HG03439 (cell line): ENCODE results near the gene NFKBIZ.
"Not testable (repeated sequence)": the region's sequence is repeated elsewhere in the genome, so short reads cannot be mapped to it uniquely, and the experiment has no call there.

Experiments used
- ATAC-seq: cut with Tn5 transposase; IDR thresholded peaks from one replicate; pipeline ENCODE4 v1.9.1; 2021; ENCODE audit warnings: mild to moderate bottlenecking, moderate library complexity; ENCODE audit not compliant: unreplicated experiment

The NFKBIZ gene

DNA sequence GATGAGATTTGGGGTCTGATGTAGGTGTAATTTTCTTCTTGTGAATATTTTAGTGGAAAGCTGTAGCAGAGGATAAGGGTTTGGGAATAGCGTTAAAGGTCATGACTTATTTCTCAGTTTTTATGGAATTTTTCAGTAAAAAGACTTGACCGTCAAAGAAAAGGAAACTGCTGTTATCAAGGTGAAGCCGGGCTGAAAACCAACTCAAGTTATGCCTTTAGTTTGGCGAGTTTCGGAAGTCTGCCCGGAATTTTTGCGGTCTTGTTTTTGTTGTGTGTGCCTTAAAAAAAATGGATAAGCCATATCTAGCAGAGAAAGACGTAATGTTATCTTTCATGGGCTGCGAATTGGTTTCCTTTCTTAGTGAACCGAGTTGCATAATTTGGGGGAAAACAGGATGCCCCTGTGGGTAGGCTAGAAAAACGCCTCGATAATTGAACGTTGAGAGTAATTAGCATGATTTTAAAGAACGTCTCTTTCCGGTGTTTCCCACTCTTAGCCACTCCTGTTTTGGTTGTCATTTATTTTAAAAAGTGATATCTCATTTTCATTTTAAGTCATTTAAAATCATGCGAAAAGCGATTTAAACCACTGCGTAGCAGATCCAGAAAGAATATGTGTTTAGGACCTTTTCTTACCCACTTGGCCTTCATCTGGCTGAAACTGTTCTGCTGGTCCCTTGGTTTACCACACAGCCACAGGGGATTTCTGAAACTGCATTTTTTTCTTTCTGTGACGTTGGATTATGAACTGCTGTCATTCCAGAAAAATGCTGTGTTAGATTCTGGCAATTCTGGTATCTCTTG is 1.1 kb downstream of the NFKBIZ start:
- ATAC-seq = no peak

GRCh38 chr3:101851072-101851770 is 1.9 kb downstream of the NFKBIZ start:
- no peak for ATAC-seq

GRCh38 chr3:101851850-101852714 is 2.8 kb downstream of the NFKBIZ start:
- ATAC-seq = no peak

DNA sequence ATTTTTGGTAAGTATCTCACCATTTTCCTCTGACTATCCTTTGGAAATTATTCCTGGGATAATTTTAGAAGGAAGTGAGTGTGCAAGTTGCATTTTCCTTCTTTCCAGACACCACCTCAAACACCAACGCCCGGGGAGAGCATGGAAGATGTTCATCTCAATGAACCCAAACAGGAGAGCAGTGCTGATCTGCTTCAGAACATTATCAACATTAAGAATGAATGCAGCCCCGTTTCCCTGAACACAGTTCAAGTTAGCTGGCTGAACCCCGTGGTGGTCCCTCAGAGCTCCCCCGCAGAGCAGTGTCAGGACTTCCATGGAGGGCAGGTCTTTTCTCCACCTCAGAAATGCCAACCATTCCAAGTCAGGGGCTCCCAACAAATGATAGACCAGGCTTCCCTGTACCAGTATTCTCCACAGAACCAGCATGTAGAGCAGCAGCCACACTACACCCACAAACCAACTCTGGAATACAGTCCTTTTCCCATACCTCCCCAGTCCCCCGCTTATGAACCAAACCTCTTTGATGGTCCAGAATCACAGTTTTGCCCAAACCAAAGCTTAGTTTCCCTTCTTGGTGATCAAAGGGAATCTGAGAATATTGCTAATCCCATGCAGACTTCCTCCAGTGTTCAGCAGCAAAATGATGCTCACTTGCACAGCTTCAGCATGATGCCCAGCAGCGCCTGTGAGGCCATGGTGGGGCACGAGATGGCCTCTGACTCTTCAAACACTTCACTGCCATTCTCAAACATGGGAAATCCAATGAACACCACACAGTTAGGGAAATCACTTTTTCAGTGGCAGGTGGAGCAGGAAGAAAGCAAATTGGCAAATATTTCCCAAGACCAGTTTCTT is 3.9 kb downstream of the NFKBIZ start:
- ATAC-seq = no peak

- no peak for ATAC-seq
These were observed 4.7 kb downstream of the NFKBIZ start for GRCh38 chr3:101853982-101854381.

GRCh38 chr3:101854608-101855304 is 5.4 kb downstream of the NFKBIZ start:
- no peak for ATAC-seq

DNA sequence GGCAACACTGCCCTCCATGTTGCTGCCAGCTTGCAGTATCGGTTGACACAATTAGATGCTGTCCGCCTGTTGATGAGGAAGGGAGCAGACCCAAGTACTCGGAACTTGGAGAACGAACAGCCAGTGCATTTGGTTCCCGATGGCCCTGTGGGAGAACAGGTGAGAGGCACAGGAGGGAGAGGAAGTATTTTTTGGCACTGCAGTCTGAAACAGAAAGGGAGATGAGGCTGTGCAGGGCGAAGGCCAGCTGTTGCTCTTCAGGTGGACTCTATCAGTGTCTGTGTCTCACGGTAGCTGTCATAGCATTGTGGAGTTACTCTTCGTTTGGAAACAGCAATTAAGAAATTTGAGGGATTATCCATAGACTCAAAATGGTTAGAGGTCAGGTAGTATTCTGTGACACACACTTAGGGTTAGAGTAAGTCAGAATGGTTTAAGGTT is 8.0 kb downstream of the NFKBIZ start:
- ATAC-seq = no peak

GRCh38 chr3:101858464-101859030 is 9.2 kb downstream of the NFKBIZ start:
- no peak for ATAC-seq

GRCh38 chr3:101859882-101860448 is 10.7 kb downstream of the NFKBIZ start:
- no peak for ATAC-seq

DNA sequence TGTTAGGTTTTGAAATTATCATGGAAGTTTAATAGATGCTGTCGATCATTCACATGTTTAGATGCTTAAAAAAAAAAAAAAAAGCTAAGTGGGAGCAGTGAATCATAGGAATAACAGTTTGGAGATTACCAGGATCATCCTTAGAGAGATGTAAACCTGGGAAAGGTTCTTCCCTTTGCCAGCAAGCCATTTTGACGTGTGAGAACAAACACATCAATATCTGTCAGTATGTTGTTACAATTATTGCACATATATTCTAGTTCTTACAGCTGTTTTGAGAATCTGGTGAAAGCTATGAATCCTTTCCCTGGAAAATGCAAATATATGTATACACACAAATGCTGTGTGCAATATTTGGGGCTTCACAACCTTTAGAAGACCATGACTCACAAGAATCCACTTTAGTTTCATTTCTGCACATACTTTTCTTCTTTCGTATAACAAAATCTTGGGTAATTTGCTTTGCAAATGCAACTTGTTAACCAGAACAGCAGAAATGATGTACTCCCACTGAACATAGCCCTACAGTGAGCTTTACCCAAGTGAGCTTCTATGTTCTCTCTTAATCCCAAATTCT is 12.0 kb downstream of the NFKBIZ start:
- peak; percentile 60 for ATAC-seq

DNA sequence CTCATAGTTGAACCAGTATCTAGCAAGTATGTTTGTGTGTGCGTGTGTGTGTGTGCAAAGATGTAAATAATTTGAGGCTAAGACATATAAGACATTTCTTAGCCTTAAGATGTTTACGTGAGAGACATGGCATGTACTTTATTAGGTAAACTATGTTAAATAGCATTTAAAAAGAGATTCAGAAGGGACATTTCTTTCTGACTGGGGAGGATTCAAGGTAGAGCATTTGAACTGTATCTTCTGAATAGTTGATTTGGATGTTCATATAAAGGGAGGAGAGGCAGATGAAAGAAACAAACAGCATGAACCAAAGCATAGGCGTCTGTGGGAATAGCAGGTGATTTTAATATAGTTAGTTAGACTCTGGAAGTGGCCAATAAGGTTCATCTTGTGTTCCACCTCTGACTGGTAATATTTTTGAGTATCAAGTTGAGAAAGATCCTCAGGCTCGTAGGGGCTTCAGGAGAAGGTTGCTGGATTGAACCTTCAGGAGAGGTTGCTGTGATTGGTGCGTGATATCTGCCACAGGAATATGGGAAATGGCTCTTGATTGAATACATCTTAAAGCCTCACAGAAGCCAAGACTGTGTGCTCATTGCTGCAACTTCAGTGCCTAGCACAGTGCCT is 12.6 kb downstream of the NFKBIZ start:
- ATAC-seq = no peak

DNA sequence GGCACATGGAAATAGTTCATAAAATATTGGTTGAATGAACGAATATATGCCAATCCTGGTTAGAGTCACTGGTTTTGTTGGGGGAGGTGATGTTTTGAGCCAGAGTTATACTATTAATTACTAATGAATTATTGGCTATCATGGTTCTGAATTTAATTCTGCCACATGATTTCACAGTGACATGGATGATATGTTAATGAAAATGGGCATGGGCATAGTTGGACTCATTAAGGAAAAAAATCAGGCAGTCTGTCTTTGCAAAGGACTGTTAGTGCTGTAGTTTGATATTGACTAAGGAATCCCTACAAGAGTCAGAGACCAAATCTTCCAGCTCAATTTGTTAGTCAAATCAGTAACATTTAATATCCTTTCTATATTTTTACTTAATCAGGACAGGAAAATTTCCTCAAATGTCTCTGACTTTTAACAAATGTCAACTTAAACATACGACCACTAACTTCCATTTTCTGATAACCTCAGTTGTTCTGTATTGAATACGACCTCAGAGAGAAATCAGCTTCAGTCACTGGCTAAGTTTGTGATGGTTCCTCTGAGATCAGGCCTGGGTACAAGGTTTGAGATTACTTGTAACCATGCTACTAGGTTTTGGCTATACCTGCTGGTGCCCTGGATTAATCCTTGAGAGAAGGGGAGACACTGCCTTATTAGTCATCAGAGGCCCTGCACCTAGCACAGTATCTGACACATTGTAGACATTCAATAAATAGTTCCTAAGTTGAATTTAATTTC is 13.3 kb downstream of the NFKBIZ start:
- no peak for ATAC-seq

DNA sequence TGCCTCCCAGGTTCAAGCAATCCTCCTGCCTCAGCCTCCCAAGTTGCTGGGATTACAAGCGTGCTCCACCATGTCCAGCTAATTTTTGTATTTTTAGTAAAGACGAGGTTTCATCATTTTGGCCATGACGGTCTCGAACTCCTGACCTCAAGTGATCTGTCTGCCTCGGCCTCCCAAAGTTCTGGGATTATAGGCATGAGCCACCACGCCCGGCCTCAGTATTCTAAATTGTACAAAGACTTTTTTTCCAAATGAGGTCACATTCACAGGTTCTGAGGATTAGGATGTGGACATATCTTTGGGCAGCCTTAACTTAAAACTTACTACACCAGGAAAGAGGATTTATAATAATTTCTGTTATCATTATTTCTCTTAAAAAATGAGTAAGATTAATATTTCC is 15.6 kb downstream of the NFKBIZ start:
- not testable (repeated sequence) for ATAC-seq

DNA sequence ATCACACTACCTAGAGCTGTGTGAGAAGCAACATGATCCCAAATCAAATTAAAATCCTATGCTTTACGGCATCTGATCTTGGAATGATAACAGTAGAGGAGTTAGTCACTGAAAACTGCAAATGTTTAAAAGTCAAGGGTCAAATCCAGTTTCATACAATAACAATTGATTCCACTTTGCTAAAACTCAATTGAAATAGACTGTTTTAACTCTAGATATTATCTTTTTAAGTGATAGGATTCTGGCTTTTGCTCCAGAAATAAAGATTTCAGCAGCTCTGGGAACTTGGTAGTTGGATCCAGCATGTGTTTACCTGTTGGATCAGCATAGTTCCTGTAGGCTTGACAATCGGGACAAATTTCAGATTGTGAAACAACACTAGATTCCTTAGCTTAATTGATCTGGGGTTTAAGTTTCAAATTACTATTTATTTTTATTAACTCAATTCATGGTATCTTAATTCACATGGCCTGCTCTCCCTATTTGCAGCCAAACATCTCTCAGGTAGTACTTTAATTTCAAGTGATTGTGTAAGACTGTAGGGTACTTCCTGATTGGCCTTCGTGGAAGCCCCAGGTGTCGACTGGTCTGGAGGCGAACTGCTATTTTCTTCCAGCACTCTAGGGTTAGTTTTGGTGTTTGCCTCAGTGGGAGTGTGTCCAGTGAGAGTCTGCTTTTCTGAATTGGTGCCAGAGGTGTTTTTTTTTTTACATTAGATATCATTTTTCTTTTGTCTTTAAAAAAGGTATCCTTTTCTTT is 16.6 kb downstream of the NFKBIZ start:
- no peak for ATAC-seq

DNA sequence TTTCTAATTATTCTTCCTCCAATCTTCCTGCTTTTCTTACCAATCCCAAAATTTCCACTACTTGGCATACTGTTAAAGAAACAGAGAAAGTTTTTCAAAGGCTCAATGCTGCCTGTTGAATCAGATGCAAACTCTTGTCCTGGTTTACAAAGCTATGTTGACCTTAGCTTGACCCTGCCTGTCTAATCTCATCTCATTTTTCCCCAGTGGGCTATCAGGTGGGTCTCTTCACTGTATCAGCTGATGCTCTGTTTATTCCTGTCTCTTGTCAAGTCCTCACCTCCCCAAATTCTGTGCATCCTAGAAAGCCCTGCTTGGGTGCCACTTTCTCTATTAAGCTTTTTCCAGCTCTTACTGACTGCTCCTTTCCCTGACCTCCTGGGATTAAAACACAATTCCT is 18.2 kb downstream of the NFKBIZ start:
- ATAC-seq = no peak

DNA sequence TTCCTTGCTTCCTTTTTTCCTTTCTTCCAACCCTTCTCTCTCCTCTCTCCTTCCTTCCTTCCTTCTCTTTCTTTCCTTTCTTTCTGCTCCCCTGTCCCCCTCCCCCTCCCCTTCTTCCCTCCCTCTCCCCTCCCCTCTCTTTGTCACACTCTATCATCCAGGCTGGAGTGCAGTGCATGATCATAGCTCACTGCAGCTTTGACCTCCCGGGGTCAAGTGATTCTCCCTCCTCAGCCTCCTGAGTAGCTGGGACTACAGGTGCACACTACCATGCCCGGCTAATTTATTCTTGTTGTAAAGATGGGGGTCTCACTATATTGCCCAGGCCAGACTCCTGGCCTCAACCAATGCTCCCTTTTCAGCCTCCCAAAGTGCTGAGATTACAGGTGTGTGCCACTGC is 18.7 kb downstream of the NFKBIZ start:
- ATAC-seq = no peak
